Measurements from ENCODE around the gene FREM3.

- TF ChIP-seq CTCF (IDR thresholded peaks at IDR 0.05) (no peak), POLR2A (IDR thresholded peaks at IDR 0.05) (no peak)
Measured at GRCh38 chr4:143617994-143618679, 82.3 kb downstream of the FREM3 start.
